SK-N-SH treated with all-trans-retinoic acid at 6 μM for 48 hours (cell line): ENCODE data around the gene SPINK9.

Source experiments
- ARNTL ChIP-seq: fragments of 450-650 bp; formaldehyde crosslinking; IDR thresholded peaks from 2 replicates; pipeline ENCODE4 v1.5.0; 2020; ENCODE audit warnings: low read depth, mild to moderate bottlenecking, moderate library complexity, borderline replicate concordance
- BACH2 ChIP-seq: fragments of 250-450 bp; sonication (Bioruptor Pico); IDR thresholded peaks from 2 replicates; pipeline ENCODE4 v1.9.0; 2021; ENCODE audit warnings: mild to moderate bottlenecking, borderline replicate concordance
- CREB5 ChIP-seq: fragments of 250-450 bp; sonication (Bioruptor Pico); IDR thresholded peaks from 2 replicates; pipeline ENCODE4 v1.5.1; 2020; ENCODE audit warnings: low read depth, mild to moderate bottlenecking, moderate library complexity
- CSDC2 ChIP-seq: fragments of 250-450 bp; sonication (Bioruptor Pico); IDR thresholded peaks from 2 replicates; pipeline ENCODE4 v1.5.0; 2020; ENCODE audit warnings: mild to moderate bottlenecking, moderate library complexity
- ESRRG ChIP-seq: fragments of 250-450 bp; sonication (Bioruptor Pico); IDR thresholded peaks from 2 replicates; pipeline ENCODE4 v1.6.1; 2021; ENCODE audit warnings: mild to moderate bottlenecking
- ISL1 ChIP-seq: fragments of 250-450 bp; sonication (Bioruptor Pico); IDR thresholded peaks from 2 replicates; pipeline ENCODE4 v2.1.2; 2022; ENCODE audit warnings: mild to moderate bottlenecking, moderate library complexity
- OSR1 ChIP-seq: fragments of 250-450 bp; sonication (Bioruptor Pico); IDR thresholded peaks from 2 replicates; pipeline ENCODE4 v1.8.0; 2022; ENCODE audit warnings: moderate library complexity, mild to moderate bottlenecking, inconsistent platforms
- PATZ1 ChIP-seq: fragments of 250-450 bp; sonication (Bioruptor Pico); IDR thresholded peaks from 2 replicates; pipeline ENCODE4 v1.8.0; 2020; ENCODE audit warnings: mild to moderate bottlenecking, moderate library complexity, borderline replicate concordance
- POU6F1 ChIP-seq: fragments of 250-450 bp; sonication (Bioruptor Pico); IDR thresholded peaks from 2 replicates; pipeline ENCODE4 v1.8.0; 2021; ENCODE audit warnings: low read depth, mild to moderate bottlenecking, moderate library complexity, borderline replicate concordance
- RARB ChIP-seq: fragments of 250-450 bp; sonication (Bioruptor Pico); IDR thresholded peaks from 2 replicates; pipeline ENCODE4 v1.8.0; 2021; ENCODE audit warnings: mild to moderate bottlenecking, moderate library complexity
- ZFP3 ChIP-seq: fragments of 250-450 bp; sonication (Bioruptor Pico); IDR thresholded peaks from 2 replicates; pipeline ENCODE4 v1.5.0; 2020; ENCODE audit warnings: mild to moderate bottlenecking, moderate library complexity
- ZFP30 ChIP-seq: fragments of 450-650 bp; formaldehyde crosslinking; IDR thresholded peaks from 2 replicates; pipeline ENCODE4 v1.5.0; 2022; ENCODE audit warnings: mild to moderate bottlenecking, moderate library complexity

- no peak for TF ChIP-seq BACH2
- TF ChIP-seq ZFP30: no peak
- TF ChIP-seq CSDC2 (CRISPR knock-in tag): no peak
- no peak for TF ChIP-seq ZFP3 (CRISPR knock-in tag)
- no peak for TF ChIP-seq RARB (CRISPR knock-in tag)
- TF ChIP-seq POU6F1 (CRISPR knock-in tag): no peak
- no peak for TF ChIP-seq ESRRG (CRISPR knock-in tag)
- TF ChIP-seq CREB5 (CRISPR knock-in tag): no peak
- no peak for TF ChIP-seq OSR1 (CRISPR knock-in tag)
- no peak for TF ChIP-seq PATZ1 (CRISPR knock-in tag)
- TF ChIP-seq ISL1 (CRISPR knock-in tag): no peak
- TF ChIP-seq ARNTL (CRISPR knock-in tag): no peak
Observed at GRCh38 chr5:148342371-148343045, 7.1 kb downstream of the SPINK9 start.
